Epithelial cell of alveolus of lung (primary cell): Measurements from ENCODE around the gene C21orf58. TPM values are rescaled to one million over a fixed set of nuclear protein-coding genes. Genes with fewer than 3 reads are reported as not detected.

Source experiments
- total RNA-seq: library from RNA; depleted of rRNA; stranded (reverse); fragments of >200 nt; gene quantifications from 2 replicates; pipeline ENCODE4 v1.2.1, GENCODE V29; 2015

C21orf58 gene
- total RNA-seq, result 3.7 and 5.0 TPM in 2 replicates

DNA sequence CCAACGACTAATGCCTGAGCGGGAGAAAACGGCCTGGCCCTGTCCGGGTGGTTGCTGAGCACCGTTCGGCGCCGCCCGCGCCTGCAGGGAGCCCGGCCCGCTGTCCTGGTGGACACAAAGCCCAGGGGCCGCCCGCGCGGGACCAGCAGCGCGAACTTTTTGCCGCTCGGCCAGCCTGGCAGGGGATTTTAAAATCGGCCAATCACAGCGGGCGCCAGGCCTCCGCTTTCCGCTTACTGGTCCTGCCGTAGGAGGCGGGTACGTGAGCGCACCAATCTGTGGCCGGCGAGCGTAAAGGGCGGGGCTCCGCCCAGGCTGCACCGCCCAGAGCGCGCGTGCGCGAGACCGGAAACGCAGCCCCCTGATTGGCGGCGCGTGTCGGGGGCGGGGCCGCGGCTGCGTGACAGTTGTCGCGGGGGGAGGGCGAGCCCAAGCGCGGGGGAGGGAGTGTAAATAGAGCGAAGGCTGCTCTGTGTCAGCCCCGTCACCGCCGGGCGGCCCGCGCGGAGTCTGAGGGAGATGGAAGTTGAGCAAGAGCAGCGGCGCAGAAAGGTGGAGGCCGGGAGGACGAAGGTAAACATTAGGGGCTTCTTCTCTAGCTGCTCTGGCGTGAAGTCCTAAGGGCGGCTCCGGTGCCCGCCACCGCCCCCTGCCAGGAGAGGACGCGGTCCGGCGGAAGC, at the start of gene C21orf58, which contains the start of gene PCNT:
Gene C21orf58 (minus strand): TSS at position 161 of the 680 bp plus-strand sequence. CDS start 1,132 bp downstream, outside the sequence.
Gene PCNT (plus strand): TSS at position 447 of the 680 bp plus-strand sequence. CDS start 73 bp downstream, at position 520.

DNA sequence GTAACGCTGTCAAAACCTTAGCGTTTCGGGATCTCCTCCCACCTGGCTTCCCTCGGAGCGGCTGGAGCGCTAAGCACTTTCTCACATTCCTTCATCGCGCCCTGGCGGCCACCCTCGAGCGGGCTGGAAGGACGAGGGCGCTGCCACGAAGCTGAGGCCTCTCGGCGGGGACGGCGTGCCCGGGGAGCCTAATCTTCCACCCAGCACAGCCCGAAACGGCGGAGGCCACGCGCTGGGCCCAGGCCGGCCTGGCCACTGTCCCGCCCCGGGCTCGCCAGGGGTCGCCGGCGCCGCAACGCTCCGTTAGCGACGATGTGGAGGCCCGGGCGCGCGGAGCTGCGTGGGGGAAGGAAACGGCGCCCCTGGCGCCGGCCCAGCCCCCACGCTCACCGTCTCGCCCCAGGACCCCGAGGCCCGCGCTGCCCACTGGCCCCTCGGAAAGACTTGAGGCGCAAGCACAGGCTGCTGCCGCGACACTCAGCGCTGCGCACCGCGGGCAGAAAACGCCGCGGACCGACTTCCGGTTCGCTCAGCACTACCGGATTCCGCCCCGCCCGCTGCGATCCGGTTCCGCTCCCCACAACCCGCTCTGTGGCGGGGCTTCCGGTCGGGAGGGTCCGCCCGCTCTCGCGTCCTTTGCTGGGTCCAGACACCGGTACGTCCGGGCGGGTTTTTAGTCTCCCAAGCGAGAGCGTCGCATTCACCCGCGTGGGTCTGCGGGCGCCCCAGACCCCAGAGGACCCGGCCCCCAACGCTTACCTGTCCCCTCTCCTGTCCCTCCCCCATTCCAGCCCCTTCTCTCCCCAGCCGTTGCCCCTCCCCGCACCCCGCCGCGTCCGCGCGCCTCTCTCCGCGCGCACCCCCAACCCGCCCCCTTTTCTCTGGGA, 37.7 kb downstream of the C21orf58 start, which contains the start of gene YBEY:
Gene YBEY (plus strand): TSS at position 582 of the 887 bp plus-strand sequence. CDS start 572 bp downstream, outside the sequence.

DNA sequence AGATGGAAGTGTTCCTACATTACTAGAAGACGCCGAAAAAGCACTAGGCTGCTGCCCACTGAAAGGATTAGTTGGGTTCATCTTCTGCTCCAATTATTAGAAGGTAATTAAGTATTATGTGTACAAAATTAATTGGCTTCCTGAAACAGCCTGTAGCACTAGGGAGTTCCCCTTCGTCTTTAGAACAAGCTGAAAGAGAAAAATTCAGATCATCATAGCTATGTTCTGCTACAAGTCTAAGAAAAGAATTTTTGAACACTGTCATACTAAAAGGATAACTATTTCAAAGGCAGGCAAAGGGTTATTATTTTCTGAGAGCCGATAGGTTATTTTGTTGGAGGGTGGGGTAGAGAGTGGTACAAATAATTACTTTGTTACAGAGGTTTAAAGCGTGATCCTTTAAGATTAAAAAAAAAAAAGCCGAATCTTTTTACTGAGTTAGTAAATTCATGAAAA, 38.4 kb downstream of the C21orf58 start, which contains the start of gene MCM3AP:
Gene MCM3AP (minus strand): TSS at position 406 of the 456 bp plus-strand sequence. CDS start 325 bp downstream, at position 81.

Other genes with a start within 250 kb of the C21orf58 start
- 1,554 and 1,623 TPM in 2 replicates for gene COL6A2, start 225.8 kb downstream of the C21orf58 start, total RNA-seq
- not detected in 2 replicates for gene FTCD, start 168.3 kb downstream of the C21orf58 start, total RNA-seq
- 17.5 and 30.8 TPM in 2 replicates for gene SPATC1L, start 139.4 kb downstream of the C21orf58 start, total RNA-seq
- 48.7 and 103 TPM in 2 replicates for gene LSS, start 95.1 kb downstream of the C21orf58 start, total RNA-seq
- gene MCM3AP, start 38.3 kb downstream of the C21orf58 start, total RNA-seq, result 44.5 and 47.8 TPM in 2 replicates
- gene YBEY, start 37.5 kb downstream of the C21orf58 start, total RNA-seq, result 20.3 and 26.5 TPM in 2 replicates
- 13.7 and 14.4 TPM in 2 replicates for gene PCNT, start 286 bp upstream of the C21orf58 start, total RNA-seq
- gene DIP2A, start 135.0 kb upstream of the C21orf58 start, total RNA-seq, result 11.2 and 16.9 TPM in 2 replicates